ENCODE results near the gene KCTD4. TPM values are rescaled to one million over a fixed set of nuclear protein-coding genes. Genes with fewer than 3 reads are reported as not detected.
A peak's percentile ranks its signal among the peaks of the same experiment; 100 is the strongest.

KCTD4 gene
- polyA plus RNA-seq, 2 donors = 0.02 TPM; not detected in 1

GRCh38 chr13:45231305-45231704 lies 30.5 kb upstream of the KCTD4 start:
- no peaks in the 10 kb centered on the region for H3K9me3 ChIP-seq (ENCODE audit: control insufficient read depth in 2 of 2, insufficient read depth in 1 of 2, low read depth in 1 of 2, low read length in 1 of 2)
- H3K27ac ChIP-seq (ENCODE audit: low read depth in 2 of 2, low read length in 1 of 2) = no peak overlapping the region
- H3K36me3 ChIP-seq (ENCODE audit: control insufficient read depth in 2 of 2, insufficient read depth in 2 of 2, low read length in 1 of 2) = no peaks in the 10 kb centered on the region
- no peaks in the 10 kb centered on the region for H3K4me1 ChIP-seq (ENCODE audit: control insufficient read depth in 2 of 2, insufficient read depth in 2 of 2, low read length in 1 of 2)
- H3K4me3 ChIP-seq (ENCODE audit: low read depth in 1 of 2, low read length in 2 of 2) = no peak overlapping the region
- no peaks in the 10 kb centered on the region for H3K27me3 ChIP-seq (ENCODE audit: control insufficient read depth in 1 of 2, insufficient read depth in 2 of 2, low read length in 2 of 2)
- 87 to 88% methylated on average over 4 of the region's 4 CpGs for WGBS, 2 donors

DNA sequence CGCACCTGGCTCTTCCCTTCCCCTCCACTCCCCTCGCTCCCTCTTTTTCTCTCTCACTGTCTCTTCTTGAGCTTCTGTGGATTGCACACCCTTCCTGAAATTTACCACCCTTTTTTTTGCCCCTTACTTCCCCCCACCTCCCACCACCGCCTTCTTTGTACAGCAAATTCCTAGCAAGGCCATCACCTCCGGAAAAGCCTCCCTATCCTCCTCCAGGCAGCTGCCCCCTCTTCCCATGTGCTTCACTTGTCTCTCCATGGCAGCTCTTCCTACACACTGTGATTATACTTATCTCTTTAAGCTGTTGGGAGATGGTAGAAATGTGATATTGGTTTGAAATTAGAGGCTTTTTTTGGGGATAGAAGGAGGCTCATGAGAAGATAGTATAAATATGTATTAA lies 28.3 kb upstream of the KCTD4 start:
- no peaks in the 10 kb centered on the region for H3K36me3 ChIP-seq (ENCODE audit: control insufficient read depth in 2 of 2, insufficient read depth in 2 of 2, low read length in 1 of 2)
- H3K4me1 ChIP-seq (ENCODE audit: control insufficient read depth in 2 of 2, insufficient read depth in 2 of 2, low read length in 1 of 2) = no peaks in the 10 kb centered on the region
- no peak overlapping the region for H3K4me3 ChIP-seq (ENCODE audit: low read depth in 1 of 2, low read length in 2 of 2)
- H3K27me3 ChIP-seq (ENCODE audit: control insufficient read depth in 1 of 2, insufficient read depth in 2 of 2, low read length in 2 of 2) = no peaks in the 10 kb centered on the region
- H3K9me3 ChIP-seq (ENCODE audit: control insufficient read depth in 2 of 2, insufficient read depth in 1 of 2, low read depth in 1 of 2, low read length in 1 of 2) = no peaks in the 10 kb centered on the region
- WGBS, 2 donors = 97 to 100% methylated on average over 4 of the region's 4 CpGs
- H3K27ac ChIP-seq (ENCODE audit: low read depth in 2 of 2, low read length in 1 of 2) = no peak overlapping the region

- WGBS, 2 donors = 92 to 94% methylated on average over 5 of the region's 5 CpGs
- no peak overlapping the region for H3K27ac ChIP-seq (ENCODE audit: low read depth in 2 of 2, low read length in 1 of 2)
Measured at GRCh38 chr13:45228002-45228401, 27.2 kb upstream of the KCTD4 start.

GRCh38 chr13:45226024-45226423 lies 25.2 kb upstream of the KCTD4 start:
- 85 to 86% methylated on average over 3 of the region's 3 CpGs for whole genome bisulfite sequencing, 2 donors
- no peaks in the 10 kb centered on the region for H3K27me3 ChIP-seq (ENCODE audit: control insufficient read depth in 1 of 2, insufficient read depth in 2 of 2, low read length in 2 of 2)
- H3K4me3 ChIP-seq (ENCODE audit: low read depth in 1 of 2, low read length in 2 of 2) = no peak overlapping the region
- no peaks in the 10 kb centered on the region for H3K9me3 ChIP-seq (ENCODE audit: control insufficient read depth in 2 of 2, insufficient read depth in 1 of 2, low read depth in 1 of 2, low read length in 1 of 2)
- no peaks in the 10 kb centered on the region for H3K36me3 ChIP-seq (ENCODE audit: control insufficient read depth in 2 of 2, insufficient read depth in 2 of 2, low read length in 1 of 2)
- H3K27ac ChIP-seq (ENCODE audit: low read depth in 2 of 2, low read length in 1 of 2) = no peak overlapping the region
- no peaks in the 10 kb centered on the region for H3K4me1 ChIP-seq (ENCODE audit: control insufficient read depth in 2 of 2, insufficient read depth in 2 of 2, low read length in 1 of 2)

More at GRCh38 chr13:45228002-45228401, 27.2 kb upstream of the KCTD4 start:
- Histone ChIP-seq H3K4me1 (ENCODE audit: control insufficient read depth in 2 of 2, insufficient read depth in 2 of 2, low read length in 1 of 2) (no peaks in the 10 kb centered on the region), H3K27me3 (ENCODE audit: control insufficient read depth in 1 of 2, insufficient read depth in 2 of 2, low read length in 2 of 2) (no peaks in the 10 kb centered on the region), H3K9me3 (ENCODE audit: control insufficient read depth in 2 of 2, insufficient read depth in 1 of 2, low read depth in 1 of 2, low read length in 1 of 2) (no peaks in the 10 kb centered on the region), H3K36me3 (ENCODE audit: control insufficient read depth in 2 of 2, insufficient read depth in 2 of 2, low read length in 1 of 2) (no peaks in the 10 kb centered on the region), H3K4me3 (ENCODE audit: low read depth in 1 of 2, low read length in 2 of 2) (no peak overlapping the region)

- no peak overlapping the region for H3K27ac ChIP-seq (ENCODE audit: low read depth in 2 of 2, low read length in 1 of 2)
- H3K4me1 ChIP-seq (ENCODE audit: control insufficient read depth in 2 of 2, insufficient read depth in 2 of 2, low read length in 1 of 2) = no peaks in the 10 kb centered on the region
- H3K9me3 ChIP-seq (ENCODE audit: control insufficient read depth in 2 of 2, insufficient read depth in 1 of 2, low read depth in 1 of 2, low read length in 1 of 2) = no peaks in the 10 kb centered on the region
- H3K4me3 ChIP-seq (ENCODE audit: low read depth in 1 of 2, low read length in 2 of 2) = no peak overlapping the region
- H3K27me3 ChIP-seq (ENCODE audit: control insufficient read depth in 1 of 2, insufficient read depth in 2 of 2, low read length in 2 of 2) = no peaks in the 10 kb centered on the region
- H3K36me3 ChIP-seq (ENCODE audit: control insufficient read depth in 2 of 2, insufficient read depth in 2 of 2, low read length in 1 of 2) = no peaks in the 10 kb centered on the region
- 93 to 96% methylated on average over 4 of the region's 4 CpGs for WGBS, 2 donors
Measured at GRCh38 chr13:45225370-45225769, 24.5 kb upstream of the KCTD4 start.

- H3K4me3 ChIP-seq (ENCODE audit: low read depth in 1 of 2, low read length in 2 of 2) = no peak overlapping the region
- H3K4me1 ChIP-seq (ENCODE audit: control insufficient read depth in 2 of 2, insufficient read depth in 2 of 2, low read length in 1 of 2) = no peaks in the 10 kb centered on the region
- no peaks in the 10 kb centered on the region for H3K36me3 ChIP-seq (ENCODE audit: control insufficient read depth in 2 of 2, insufficient read depth in 2 of 2, low read length in 1 of 2)
- no peaks in the 10 kb centered on the region for H3K9me3 ChIP-seq (ENCODE audit: control insufficient read depth in 2 of 2, insufficient read depth in 1 of 2, low read depth in 1 of 2, low read length in 1 of 2)
- no peak overlapping the region for H3K27ac ChIP-seq (ENCODE audit: low read depth in 2 of 2, low read length in 1 of 2)
- H3K27me3 ChIP-seq (ENCODE audit: control insufficient read depth in 1 of 2, insufficient read depth in 2 of 2, low read length in 2 of 2) = no peaks in the 10 kb centered on the region
Measured at GRCh38 chr13:45224176-45224575, 23.3 kb upstream of the KCTD4 start.

GRCh38 chr13:45222919-45223318 lies 22.1 kb upstream of the KCTD4 start:
- Histone ChIP-seq H3K27ac (ENCODE audit: low read depth in 2 of 2, low read length in 1 of 2) (no peak overlapping the region), H3K27me3 (ENCODE audit: control insufficient read depth in 1 of 2, insufficient read depth in 2 of 2, low read length in 2 of 2) (no peaks in the 10 kb centered on the region), H3K4me3 (ENCODE audit: low read depth in 1 of 2, low read length in 2 of 2) (no peak overlapping the region), H3K36me3 (ENCODE audit: control insufficient read depth in 2 of 2, insufficient read depth in 2 of 2, low read length in 1 of 2) (no peaks in the 10 kb centered on the region), H3K9me3 (ENCODE audit: control insufficient read depth in 2 of 2, insufficient read depth in 1 of 2, low read depth in 1 of 2, low read length in 1 of 2) (no peaks in the 10 kb centered on the region), H3K4me1 (ENCODE audit: control insufficient read depth in 2 of 2, insufficient read depth in 2 of 2, low read length in 1 of 2) (no peaks in the 10 kb centered on the region)
- 100% methylated on average over 1 of the region's 1 CpG for WGBS, 2 donors

- no peaks in the 10 kb centered on the region for H3K9me3 ChIP-seq (ENCODE audit: control insufficient read depth in 2 of 2, insufficient read depth in 1 of 2, low read depth in 1 of 2, low read length in 1 of 2)
- H3K4me1 ChIP-seq (ENCODE audit: control insufficient read depth in 2 of 2, insufficient read depth in 2 of 2, low read length in 1 of 2) = no peaks in the 10 kb centered on the region
- H3K27ac ChIP-seq (ENCODE audit: low read depth in 2 of 2, low read length in 1 of 2) = no peak overlapping the region
- H3K4me3 ChIP-seq (ENCODE audit: low read depth in 1 of 2, low read length in 2 of 2) = no peak overlapping the region
- H3K27me3 ChIP-seq (ENCODE audit: control insufficient read depth in 1 of 2, insufficient read depth in 2 of 2, low read length in 2 of 2) = no peaks in the 10 kb centered on the region
- 88 to 90% methylated on average over 3 of the region's 3 CpGs for whole genome bisulfite sequencing, 2 donors
- H3K36me3 ChIP-seq (ENCODE audit: control insufficient read depth in 2 of 2, insufficient read depth in 2 of 2, low read length in 1 of 2) = no peaks in the 10 kb centered on the region
Measured at GRCh38 chr13:45222516-45222915, 21.7 kb upstream of the KCTD4 start.

- Histone ChIP-seq H3K4me3 (ENCODE audit: low read depth in 1 of 2, low read length in 2 of 2) (no peak overlapping the region), H3K4me1 (ENCODE audit: control insufficient read depth in 2 of 2, insufficient read depth in 2 of 2, low read length in 1 of 2) (no peaks in the 10 kb centered on the region), H3K27ac (ENCODE audit: low read depth in 2 of 2, low read length in 1 of 2) (peak overlapping the region in 1 of 2 donors; percentile 49), H3K27me3 (ENCODE audit: control insufficient read depth in 1 of 2, insufficient read depth in 2 of 2, low read length in 2 of 2) (no peaks in the 10 kb centered on the region), H3K36me3 (ENCODE audit: control insufficient read depth in 2 of 2, insufficient read depth in 2 of 2, low read length in 1 of 2) (no peaks in the 10 kb centered on the region), H3K9me3 (ENCODE audit: control insufficient read depth in 2 of 2, insufficient read depth in 1 of 2, low read depth in 1 of 2, low read length in 1 of 2) (no peaks in the 10 kb centered on the region)
- WGBS, 2 donors = 95 to 97% methylated on average over 4 of the region's 4 CpGs
Measured at GRCh38 chr13:45220403-45220802, 19.6 kb upstream of the KCTD4 start.

GRCh38 chr13:45219938-45220375 lies 19.1 kb upstream of the KCTD4 start:
- Histone ChIP-seq H3K27ac (ENCODE audit: low read depth in 2 of 2, low read length in 1 of 2) (no peak overlapping the region), H3K36me3 (ENCODE audit: control insufficient read depth in 2 of 2, insufficient read depth in 2 of 2, low read length in 1 of 2) (no peaks in the 10 kb centered on the region), H3K27me3 (ENCODE audit: control insufficient read depth in 1 of 2, insufficient read depth in 2 of 2, low read length in 2 of 2) (no peaks in the 10 kb centered on the region), H3K9me3 (ENCODE audit: control insufficient read depth in 2 of 2, insufficient read depth in 1 of 2, low read depth in 1 of 2, low read length in 1 of 2) (no peaks in the 10 kb centered on the region), H3K4me3 (ENCODE audit: low read depth in 1 of 2, low read length in 2 of 2) (no peak overlapping the region), H3K4me1 (ENCODE audit: control insufficient read depth in 2 of 2, insufficient read depth in 2 of 2, low read length in 1 of 2) (no peaks in the 10 kb centered on the region)
- 40 to 46% methylated on average over 4 of the region's 4 CpGs for WGBS, 2 donors
